SU-DHL-6 (cell line): ENCODE measurements around the gene NSRP1.

Experiments used
- EZH2phosphoT487 ChIP-seq: fragments of 200-600 bp; sonication (generic), shearing (Covaris generic); conservative IDR thresholded peaks from 2 replicates; pipeline ENCODE4 v1.6.1; 2018; ENCODE audit warnings: mild to moderate bottlenecking, antibody characterized with exemption, low read length, moderate library complexity, mixed read lengths
- TF ChIP-seq, protein P1 (sequence below): fragments of 200-600 bp; sonication (generic); IDR thresholded peaks from one replicate; pipeline ENCODE4 v1.5.1; 2017; ENCODE audit warnings: antibody characterized with exemption, mild to moderate bottlenecking, low read length, moderate library complexity; ENCODE audit not compliant: insufficient read depth, poor library complexity, severe bottlenecking

DNA sequence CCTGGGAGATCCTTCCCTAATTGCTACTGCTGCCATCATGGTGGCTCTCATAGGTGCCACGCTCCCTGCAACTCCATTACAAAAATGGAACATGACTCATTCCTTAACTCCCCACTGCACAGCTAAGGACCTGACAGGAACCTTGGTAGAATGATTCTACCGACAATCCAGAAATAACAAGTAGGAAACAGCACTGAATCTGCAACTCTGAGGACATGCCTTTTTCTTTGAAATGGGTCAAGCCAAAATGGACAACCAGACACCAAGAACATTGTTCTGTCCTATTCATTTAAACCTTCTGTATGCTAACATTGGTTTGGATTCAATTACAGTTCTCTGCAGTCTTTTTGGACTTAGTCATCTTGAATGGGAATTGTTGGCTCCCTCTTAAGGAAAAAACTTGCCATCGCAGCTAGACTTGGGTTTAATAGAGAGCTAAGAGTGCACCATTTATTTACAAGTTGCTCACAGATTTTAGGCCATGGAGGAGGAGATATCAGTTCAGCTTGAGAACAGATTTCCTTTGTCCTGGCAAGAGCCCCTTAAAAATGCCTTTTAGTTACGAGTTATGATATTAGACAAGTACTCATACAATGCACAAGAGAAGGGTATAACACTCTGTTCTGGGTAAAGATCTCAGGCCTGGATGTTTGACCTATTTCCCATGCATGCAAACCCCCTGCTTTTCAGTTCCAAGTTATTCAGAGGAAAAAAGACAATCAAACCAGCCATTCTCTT lies 20.9 kb upstream of the NSRP1 start:
- TF ChIP-seq, protein P1, sequence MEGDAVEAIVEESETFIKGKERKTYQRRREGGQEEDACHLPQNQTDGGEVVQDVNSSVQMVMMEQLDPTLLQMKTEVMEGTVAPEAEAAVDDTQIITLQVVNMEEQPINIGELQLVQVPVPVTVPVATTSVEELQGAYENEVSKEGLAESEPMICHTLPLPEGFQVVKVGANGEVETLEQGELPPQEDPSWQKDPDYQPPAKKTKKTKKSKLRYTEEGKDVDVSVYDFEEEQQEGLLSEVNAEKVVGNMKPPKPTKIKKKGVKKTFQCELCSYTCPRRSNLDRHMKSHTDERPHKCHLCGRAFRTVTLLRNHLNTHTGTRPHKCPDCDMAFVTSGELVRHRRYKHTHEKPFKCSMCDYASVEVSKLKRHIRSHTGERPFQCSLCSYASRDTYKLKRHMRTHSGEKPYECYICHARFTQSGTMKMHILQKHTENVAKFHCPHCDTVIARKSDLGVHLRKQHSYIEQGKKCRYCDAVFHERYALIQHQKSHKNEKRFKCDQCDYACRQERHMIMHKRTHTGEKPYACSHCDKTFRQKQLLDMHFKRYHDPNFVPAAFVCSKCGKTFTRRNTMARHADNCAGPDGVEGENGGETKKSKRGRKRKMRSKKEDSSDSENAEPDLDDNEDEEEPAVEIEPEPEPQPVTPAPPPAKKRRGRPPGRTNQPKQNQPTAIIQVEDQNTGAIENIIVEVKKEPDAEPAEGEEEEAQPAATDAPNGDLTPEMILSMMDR = peak; percentile 30
- no peak for TF ChIP-seq EZH2phosphoT487
